ENCODE data around the gene CBFA2T2.

DNA sequence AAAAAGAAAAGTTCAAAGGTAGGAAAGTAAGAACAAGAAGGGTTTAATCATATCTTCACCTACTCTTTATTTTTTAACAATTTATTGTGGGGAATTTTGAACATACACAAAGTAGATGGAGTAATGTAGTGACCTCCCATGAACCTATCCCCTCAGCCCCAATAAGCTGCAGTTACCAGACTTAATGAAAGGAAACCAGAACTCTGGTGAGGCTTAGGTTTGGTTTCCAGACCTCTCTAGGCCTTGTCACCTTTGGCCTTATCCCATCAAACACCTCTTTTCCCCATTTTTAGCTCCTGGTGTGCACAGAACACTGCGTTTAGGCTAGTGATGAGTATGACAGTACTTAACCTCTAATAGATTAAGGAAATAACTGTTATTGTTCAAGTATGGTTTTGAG is 42.0 kb downstream of the CBFA2T2 start:
- TF ChIP-seq, protein P1, sequence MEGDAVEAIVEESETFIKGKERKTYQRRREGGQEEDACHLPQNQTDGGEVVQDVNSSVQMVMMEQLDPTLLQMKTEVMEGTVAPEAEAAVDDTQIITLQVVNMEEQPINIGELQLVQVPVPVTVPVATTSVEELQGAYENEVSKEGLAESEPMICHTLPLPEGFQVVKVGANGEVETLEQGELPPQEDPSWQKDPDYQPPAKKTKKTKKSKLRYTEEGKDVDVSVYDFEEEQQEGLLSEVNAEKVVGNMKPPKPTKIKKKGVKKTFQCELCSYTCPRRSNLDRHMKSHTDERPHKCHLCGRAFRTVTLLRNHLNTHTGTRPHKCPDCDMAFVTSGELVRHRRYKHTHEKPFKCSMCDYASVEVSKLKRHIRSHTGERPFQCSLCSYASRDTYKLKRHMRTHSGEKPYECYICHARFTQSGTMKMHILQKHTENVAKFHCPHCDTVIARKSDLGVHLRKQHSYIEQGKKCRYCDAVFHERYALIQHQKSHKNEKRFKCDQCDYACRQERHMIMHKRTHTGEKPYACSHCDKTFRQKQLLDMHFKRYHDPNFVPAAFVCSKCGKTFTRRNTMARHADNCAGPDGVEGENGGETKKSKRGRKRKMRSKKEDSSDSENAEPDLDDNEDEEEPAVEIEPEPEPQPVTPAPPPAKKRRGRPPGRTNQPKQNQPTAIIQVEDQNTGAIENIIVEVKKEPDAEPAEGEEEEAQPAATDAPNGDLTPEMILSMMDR (IDR thresholded peaks at IDR 0.05) = no peak
- no peak for TF ChIP-seq POLR2A (IDR thresholded peaks at IDR 0.05)
